ENCODE measurements around the gene NOP14.
"Not testable (repeated sequence)": the region's sequence is repeated elsewhere in the genome, so short reads cannot be mapped to it uniquely, and the experiment has no call there.

Gene NOP14

DNA sequence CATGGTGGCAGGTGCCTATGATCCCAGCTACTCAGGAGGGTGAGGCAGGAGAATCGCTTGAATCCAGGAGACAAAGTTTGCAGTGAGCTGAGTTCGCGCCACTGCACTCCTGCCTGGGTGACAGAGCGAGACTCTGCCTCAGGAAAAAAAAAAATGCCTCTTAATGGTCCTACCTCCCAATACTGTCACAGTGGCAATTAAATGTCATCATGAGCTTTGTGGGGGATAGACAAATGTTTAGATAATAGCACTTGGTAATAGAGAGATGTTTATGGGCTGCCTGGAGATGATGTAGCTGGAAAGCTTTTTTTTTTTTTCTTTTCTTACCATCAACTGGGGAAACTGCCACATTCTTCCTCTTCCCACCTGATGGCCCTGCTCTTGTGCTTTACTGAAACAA, 33.2 kb upstream of the NOP14 start:
- no peak for FAIRE-seq
- DNase-seq (ENCODE audit: insufficient read length, low spot score) = no peak
- TF ChIP-seq, protein P1, sequence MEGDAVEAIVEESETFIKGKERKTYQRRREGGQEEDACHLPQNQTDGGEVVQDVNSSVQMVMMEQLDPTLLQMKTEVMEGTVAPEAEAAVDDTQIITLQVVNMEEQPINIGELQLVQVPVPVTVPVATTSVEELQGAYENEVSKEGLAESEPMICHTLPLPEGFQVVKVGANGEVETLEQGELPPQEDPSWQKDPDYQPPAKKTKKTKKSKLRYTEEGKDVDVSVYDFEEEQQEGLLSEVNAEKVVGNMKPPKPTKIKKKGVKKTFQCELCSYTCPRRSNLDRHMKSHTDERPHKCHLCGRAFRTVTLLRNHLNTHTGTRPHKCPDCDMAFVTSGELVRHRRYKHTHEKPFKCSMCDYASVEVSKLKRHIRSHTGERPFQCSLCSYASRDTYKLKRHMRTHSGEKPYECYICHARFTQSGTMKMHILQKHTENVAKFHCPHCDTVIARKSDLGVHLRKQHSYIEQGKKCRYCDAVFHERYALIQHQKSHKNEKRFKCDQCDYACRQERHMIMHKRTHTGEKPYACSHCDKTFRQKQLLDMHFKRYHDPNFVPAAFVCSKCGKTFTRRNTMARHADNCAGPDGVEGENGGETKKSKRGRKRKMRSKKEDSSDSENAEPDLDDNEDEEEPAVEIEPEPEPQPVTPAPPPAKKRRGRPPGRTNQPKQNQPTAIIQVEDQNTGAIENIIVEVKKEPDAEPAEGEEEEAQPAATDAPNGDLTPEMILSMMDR (IDR thresholded peaks at IDR 0.05; ENCODE audit: insufficient read depth, missing control alignments) = no peak

DNA sequence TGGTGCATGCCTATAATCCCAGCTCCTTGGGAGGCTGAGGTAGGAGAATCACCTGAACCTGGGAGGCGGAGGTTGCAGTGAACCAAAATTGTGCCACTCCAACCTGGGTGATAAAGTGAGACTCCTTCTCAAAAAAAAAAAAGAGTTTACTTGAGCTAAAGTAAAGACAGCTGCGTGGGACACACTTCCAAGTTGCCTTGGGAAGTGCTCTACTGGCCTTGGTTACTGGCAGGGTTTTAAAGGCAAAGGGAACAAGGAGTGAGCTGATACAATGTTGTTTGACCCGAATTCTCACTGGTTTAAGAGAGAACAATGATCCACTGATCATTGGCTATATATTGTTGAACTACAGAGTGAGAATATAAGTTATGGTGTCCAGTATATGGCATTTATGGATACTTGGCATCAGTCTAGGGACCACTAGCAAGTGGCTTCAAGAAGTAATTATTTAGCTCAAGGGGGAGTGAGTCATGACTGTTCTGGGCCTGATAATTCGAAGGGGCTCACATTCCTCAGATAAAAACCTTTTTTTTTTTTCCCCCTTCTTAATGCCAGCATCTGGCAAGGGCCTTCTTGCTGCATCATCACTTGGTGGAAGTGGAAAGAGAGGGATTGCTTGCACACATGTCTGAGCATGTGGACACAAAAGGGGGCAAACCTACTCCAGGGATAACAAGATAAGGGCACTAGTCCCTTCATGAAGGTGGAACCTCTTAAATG, 32.5 kb upstream of the NOP14 start:
- DNase-seq (ENCODE audit: insufficient read length, low spot score) = no peak
- TF ChIP-seq, protein P1 (IDR thresholded peaks at IDR 0.05; ENCODE audit: insufficient read depth, missing control alignments) = no peak
- no peak for FAIRE-seq

DNA sequence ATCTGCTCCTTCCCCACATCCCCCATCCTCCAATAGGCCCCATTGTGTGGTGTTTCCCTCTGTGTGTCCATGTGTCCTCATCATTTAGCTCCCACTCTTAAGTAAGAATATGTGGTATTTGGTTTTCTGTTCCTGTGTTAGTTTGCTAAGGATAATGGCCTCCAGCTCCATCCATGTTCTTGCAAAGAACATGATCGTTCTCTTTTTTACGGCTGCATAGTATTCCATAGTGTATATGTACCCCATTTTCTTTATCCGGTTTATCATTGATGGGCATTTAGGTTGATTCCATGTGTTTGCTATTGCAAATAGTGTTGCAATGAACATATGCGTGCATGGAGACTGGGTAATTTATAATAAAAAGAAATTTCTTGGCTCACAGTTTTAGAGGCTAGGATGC, 31.7 kb upstream of the NOP14 start:
- TF ChIP-seq, protein P1 (IDR thresholded peaks at IDR 0.05; ENCODE audit: insufficient read depth, missing control alignments) = no peak
- DNase-seq (ENCODE audit: insufficient read length, low spot score) (no peak), FAIRE-seq (no peak)

DNA sequence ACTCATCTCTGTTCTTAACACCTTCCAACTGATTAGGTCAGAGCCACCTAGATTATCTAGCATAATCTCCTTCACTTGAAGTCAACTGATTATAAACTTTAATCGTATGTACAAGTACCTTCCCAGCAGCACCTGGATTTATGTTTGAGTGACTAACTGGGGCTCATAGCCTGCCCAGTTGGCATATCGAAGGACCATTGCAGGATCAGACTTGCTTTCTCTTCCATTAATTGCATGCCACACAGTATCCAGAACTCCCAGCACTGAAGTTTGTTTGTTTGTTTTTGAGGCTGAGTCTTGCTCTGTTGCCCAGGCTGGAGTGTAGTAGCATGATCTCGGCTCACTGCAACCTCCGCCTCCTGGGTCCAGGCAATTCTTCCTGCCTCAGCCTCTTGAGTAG, 28.0 kb upstream of the NOP14 start:
- DNase-seq (ENCODE audit: insufficient read length, low spot score) (no peak), FAIRE-seq (no peak)
- TF ChIP-seq, protein P1 (IDR thresholded peaks at IDR 0.05; ENCODE audit: insufficient read depth, missing control alignments) = no peak

DNA sequence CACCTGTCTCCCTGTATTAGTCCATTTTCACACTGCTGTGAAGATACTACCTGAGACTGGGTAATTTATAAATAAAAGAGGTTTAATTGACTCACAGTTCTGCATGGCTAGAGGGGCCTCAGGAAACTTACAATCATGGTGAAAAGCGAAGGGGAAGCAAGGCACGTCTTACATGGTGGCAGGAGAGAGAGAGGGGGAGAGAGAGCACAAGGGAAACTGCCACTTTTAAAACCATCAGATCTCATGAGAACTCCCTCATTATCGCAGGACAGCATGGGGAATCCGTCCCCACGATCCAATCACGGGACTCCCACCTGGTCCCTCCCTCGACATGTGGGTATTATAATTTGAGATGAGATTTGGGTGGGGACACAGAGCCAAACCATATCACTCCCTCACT, 20.5 kb upstream of the NOP14 start:
- DNase-seq (ENCODE audit: insufficient read length, low spot score); FAIRE-seq: not testable (repeated sequence)

DNA sequence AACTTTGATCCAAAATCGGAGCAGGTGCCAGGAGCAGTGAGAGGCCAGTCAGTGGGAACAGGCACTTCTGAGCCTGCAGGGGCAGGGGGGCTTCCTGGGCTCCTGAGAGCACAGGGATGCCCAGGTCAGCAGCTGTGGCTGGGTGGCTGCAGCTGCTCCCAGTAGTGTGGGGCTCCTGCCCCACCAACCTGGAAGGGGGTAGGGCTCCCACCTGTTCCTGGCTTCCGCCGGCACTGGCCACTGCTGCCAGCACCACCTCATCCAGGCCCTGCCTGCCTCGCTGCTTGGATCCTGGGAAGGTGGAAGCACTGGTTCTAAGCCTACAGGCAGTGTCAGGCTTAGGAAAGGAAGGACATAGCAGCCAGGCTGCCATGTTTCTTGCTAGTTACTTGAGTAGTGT, 18.8 kb upstream of the NOP14 start:
- TF ChIP-seq, protein P1 (IDR thresholded peaks at IDR 0.05; ENCODE audit: insufficient read depth, missing control alignments) = no peak
- no peak for FAIRE-seq
- DNase-seq (ENCODE audit: insufficient read length, low spot score) = no peak

DNA sequence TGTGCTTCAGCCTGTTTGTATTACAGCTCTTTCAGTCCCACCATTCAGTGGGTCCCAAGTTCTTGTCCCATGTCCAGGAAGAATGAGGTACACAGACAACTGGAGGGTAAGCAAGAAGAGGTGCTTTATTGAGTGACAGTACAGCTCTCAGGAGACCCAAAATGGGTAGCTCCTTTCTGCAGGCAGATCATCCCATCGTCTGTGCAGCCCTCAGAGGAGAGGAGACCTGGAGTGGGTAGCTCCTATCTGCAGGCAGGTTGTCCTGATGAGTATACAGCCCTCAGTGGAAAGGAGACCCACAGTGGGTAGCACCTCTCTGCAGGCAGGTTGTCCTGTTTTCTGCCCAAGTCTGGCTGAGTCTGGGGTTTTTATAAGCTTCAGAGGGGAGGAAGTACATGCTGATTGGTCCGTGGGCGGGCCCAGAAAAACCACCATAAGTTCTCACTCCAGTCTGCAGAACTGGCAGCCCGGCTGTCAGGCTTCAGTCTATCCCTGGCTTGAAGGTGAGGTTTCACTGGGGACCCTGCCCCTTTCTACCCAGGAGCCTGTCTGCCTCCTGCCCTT, 18.1 kb upstream of the NOP14 start:
- no peak for DNase-seq (ENCODE audit: insufficient read length, low spot score)
- FAIRE-seq = no peak
- TF ChIP-seq, protein P1 (IDR thresholded peaks at IDR 0.05; ENCODE audit: insufficient read depth, missing control alignments) = no peak

Measured in D721Med (cell line).